GM21528 (cell line): ENCODE measurements around the gene CTNNBIP1.

Source experiments
- ATAC-seq: cut with Tn5 transposase; IDR thresholded peaks from one replicate; pipeline ENCODE4 v1.9.1; 2021; ENCODE audit warnings: mild to moderate bottlenecking, moderate library complexity; ENCODE audit not compliant: unreplicated experiment, low FRiP score

Gene CTNNBIP1

DNA sequence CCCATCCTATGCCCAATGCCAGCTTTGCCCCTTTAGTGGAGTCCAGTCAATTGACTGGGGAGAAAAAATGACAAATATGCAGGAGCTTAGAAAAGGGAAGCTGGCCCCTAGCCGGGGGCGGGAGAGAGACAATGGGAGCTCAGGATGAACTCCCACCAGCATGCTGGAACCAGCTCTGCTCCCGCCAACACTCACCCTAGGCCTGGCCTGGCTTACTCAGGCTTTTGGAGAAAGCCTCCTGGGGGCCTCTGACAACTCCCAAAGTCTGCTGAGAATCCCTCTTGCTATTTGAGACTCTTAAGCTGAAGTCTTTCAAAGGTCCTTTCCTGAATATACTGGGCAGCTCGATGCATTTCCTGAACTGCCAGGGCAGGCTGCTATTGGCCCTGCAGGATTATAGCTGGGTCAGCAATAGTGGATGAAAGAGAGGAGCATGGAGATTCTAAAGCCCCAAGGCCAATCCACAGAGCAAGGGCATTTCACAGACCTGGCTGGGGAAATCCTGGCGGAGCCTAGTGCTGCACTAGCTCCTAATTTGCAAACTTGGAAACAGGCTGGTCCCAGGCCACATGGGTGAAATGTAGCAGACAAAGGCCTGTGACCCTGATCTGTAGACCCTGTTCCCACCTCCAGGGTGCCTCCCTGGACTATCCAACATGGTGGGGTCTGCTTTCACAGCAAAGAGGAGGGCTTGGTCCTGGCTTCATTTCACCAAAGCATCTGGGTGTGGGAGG, 50.6 kb downstream of the CTNNBIP1 start:
- no peak for ATAC-seq

DNA sequence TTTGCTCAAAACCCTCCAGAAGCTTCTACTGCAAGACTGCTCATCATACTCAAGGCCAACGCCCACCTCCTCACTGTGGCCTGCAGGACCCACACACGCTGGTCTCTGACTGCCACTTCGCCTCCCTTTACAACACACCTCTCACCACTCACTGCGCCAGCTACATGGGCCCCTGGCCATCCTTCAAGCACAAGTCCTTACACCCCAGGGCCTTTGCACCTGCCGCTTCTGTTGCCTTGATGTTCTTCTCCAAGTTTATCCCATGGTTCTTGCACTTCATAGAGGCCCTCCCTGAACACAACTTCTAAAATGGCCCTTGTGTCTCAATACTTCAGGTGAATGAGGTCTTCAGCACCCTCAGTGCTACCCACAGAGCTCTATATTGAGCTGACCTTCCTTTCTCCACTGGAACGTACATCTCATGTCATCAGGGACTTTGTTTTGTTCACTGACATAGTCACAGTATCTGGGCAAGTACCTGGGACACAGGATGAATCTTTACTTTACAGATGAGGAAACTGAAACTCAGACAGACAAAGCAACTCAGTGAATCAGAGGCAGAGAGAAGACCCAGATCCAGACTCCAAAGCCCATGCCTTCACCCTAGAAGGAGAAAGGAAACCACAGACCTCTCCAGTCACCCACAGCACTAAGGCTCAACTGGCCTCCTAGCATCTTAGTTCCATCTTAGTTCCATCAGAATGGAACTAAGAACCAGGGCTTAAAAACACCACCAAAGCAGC, 51.6 kb downstream of the CTNNBIP1 start:
- ATAC-seq = no peak

DNA sequence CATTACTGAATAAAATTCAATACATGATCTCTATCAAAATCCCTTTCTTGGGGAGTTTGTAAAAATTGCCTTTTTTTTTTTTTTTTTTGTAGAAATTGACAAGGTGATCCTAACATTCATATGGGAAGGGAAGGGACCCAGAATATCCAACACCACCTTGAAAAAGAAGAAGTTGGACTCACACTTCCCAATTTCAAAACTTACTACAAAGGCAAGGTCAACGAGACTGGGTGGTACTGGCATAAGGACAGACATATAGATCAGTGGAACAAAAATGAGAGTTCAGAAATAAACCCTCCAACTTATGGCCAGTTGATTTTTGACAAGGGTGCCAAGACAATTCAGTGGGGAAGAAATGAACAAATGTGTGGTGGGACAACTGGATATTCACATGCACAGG, 54.9 kb downstream of the CTNNBIP1 start:
- no peak for ATAC-seq

DNA sequence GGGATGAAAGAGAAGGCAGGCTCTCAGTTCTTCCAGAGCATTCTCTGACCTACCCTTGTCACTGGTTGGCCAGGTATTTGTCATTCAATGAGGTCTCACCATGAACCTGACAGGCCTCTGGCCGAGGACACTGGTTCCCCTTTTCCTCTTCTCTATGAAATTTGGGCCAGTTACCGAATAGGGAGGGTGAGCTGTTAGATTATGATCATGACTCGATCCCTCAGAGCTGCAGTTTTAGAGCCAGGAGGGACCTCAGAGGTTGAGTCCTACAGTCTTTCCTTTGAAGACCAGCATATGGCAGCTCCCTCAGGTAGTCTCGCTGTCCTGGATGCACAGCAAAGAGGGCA, 56.8 kb downstream of the CTNNBIP1 start:
- ATAC-seq = no peak

DNA sequence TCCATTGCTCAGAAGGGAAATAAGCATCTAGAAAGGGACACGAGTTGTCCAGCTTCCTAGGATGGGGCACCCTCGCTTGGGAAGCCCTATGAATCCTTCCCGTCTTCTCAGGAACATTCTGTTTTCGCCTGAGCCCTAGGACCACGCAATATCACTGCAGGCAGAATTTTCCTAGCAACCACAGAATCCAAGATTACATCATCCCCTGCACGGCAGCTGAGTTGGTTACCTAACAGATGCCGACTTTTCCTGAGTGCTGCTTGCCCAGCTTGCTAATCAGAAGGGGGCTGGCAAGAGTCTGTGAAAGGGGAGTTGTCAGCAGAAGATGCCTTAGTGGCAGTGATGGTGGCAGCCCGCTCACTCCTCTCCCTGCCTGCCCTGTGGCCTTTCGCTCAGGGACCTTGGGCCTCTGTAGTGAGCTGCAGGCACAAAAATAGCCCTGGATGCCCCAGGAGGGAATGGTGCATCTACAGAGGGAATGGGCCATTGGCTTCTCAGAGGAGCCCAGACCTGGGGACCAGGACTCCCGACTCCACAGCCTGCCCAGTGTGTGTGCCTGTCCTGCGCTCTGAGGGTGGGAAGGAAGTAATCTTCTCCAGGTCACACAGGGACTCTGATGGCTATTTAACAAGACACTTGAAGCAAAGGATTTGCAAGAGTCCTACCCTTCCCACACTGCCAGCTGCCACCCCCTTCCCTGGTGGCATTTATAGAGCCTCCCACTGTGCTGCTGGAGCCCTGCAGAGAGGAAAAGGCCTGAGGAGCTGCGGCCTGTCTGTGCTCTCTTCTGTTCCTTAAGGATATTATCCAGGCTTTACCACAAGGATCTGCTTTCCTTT, 57.4 kb downstream of the CTNNBIP1 start:
- ATAC-seq = no peak

DNA sequence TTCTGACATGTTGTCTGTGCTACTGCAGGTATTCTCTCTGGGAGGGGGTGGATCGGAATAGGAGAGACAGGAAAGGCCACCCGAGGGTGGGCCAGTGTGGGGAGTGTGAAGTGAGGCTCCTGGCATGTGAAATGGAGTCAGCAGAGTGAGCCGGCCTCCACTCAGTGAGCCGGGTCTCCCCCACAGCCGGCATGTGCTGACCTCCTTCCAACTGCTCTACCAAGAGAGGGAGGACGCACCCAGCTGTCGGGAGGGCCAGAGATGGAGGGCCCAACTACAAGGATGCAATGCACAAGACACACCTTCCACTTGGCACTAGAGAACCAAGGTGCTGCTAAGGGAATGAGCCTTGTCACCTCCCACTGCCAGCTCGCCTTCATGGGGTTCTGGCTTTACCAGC, 58.1 kb downstream of the CTNNBIP1 start:
- no peak for ATAC-seq

DNA sequence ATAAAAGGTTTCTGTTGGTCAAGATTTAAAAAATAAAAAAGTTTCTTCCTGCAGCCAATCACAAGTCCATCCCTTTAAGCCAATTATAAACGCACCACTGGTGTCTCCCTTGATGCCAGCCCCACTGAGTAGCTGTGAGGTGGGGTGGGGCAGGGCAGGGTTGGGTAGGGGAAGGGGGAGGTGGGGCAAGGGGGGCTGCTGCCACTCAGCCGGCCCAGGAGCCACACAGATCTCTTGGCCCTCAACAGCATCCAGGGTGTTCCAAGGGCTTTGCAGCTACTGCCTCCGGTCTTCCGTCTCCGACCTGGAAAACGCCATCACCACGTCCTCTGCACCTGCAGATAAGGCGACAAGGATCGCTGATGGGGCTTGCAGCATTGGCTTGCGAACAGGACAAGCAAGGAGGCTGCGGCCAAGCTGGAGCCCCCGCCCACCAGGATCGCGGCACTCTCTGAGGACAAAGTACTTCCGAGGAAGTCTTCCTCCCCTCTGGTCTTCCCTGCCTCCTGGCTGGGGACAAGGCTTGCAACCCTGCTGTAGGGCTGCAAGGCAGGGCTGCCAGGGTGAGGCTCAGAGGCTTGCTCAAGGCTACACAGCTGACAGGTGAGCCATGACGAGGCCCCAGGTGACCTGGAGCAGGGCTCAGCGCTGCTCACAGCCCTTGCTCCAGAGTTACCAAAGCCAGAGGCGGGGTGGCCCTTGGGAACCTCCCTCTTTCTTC, 59.5 kb downstream of the CTNNBIP1 start:
- ATAC-seq = no peak

DNA sequence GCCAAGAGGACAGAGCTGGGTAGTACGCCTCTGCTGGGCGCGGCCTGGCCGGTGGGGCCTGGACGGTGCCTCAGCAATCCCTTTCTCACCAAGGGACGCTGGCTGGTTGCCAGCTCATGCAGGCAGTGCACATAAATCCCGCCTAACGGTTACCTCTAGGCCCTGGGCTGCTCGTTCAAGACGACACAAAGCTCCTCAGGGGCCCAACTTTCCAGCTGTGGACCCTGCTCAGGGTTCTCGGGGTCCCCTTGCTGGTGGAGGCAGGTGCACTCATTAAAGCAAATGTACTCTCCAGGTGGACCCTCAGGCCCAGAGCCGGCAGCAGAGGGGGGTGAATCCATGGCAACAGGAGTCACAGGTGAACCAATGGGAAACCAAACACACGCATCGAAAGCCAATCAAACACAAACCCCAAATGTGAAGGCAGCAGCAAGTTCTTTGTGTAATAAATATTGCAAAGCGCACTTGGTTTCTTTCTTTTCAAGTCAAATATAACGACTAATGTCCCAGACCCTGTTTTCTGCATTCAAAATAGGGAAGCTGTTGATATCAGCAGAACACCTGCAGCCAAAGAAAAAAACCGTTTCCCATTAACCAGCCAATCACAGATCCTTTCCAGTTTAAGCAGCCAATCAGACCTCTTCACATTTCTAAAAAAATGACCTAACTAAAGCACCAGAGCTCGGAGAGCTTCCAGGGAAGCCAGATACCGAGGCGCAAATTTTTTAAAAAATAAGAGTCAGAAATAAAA, 60.2 kb downstream of the CTNNBIP1 start:
- ATAC-seq = no peak

DNA sequence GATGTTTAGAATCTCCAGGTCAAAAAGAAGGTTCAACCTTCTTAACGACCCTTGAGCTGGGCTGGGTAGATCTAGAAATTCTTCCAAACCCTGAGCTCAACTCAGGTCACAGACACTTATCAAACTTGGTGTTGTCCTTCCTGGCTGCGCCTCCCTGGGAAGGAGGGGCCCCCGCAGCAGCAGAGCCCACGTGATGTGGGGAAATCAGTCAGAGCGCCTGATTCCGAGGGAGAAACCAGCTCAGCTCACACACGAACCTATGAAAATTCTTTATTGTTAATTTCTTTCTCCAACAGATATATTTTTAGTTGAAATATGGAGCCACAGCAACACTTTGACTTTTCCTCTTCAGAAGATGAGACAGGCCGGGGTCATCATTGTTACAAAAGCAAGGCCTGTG, 62.0 kb downstream of the CTNNBIP1 start:
- no peak for ATAC-seq

DNA sequence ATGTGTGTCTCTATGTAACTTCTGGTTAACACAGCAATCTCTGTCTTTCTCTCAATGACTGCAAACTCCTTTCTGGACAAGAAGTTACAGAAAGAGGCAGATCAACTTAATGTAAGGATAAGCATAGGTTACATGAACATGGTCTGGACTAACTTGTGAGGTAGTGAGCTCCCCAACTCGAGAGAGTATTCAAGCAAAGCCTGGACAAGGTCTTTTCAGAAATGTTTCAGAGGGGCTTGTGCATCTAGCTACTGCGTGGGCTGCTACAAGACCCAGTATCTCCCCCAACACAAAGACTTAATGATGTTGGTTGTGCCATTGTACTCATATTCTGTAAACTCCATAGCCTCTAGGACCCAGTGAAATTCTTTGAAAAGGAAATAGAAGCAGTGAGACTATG, 62.8 kb downstream of the CTNNBIP1 start:
- no peak for ATAC-seq

DNA sequence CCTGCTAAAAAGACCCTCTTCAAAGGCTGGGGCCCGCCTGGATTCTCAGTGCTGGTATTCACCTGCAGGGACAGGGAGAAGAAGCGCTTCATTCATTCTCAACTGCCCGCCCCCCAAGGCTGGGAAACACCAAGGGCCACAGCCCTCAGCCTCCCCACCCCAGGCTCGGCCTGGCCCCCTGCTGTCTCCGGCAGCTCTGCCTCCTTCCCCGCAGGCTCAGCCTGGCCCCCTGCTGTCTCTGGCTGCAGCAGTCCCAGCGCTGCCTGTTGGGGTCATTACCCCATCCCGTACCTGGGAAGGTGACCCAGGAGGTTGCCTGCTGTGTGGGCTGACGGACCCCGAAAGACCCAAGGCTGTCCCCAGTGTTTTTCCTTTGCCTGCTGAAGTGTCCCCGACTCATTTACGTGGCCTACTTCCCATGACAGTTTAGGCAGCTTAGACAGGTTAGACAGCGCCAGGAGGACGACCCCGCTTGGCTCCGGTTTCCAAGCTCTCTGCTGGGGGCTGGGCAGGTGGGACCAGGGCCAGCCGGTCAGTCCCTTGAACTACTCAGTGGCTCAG, 63.4 kb downstream of the CTNNBIP1 start:
- no peak for ATAC-seq

DNA sequence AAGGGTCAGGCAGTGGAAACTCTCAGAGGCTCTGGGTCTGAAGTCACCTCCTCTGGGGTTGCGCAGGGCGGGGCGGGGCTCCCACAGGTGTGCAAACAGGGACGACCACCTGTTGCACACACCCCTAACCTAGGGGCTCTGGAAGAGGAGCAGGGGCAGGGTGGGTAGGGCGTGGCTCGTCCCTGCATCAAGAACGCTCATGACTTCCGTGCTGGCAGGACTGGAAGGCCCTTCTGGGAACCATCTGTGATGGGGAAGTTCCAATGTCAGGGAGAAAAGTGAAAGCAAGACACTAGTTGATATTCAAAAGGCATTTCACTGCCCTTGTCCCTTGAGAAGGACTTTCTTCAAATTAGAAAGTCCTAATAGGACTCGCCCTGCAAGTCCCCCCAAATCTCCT, 64.2 kb downstream of the CTNNBIP1 start:
- ATAC-seq = no peak

DNA sequence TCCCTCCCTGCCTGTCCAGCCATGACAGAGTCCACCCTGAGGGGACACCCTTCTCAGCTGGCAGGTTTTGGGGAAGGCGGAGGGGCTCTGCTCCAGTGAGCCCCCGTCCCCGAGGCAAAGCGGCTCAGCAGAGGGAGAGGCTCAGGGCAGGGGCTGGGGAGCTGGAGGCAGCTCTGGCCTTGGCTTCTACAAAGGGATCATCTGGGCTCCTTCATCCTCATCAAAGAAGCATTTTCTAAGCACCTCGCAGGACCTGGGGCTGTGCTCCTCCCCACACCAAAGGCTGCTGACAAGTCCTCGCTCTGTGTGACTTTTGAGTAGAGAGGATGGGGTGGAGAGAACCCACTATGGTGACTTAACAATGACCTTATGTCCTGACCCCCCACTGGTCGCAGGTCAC, 65.3 kb downstream of the CTNNBIP1 start:
- no peak for ATAC-seq

DNA sequence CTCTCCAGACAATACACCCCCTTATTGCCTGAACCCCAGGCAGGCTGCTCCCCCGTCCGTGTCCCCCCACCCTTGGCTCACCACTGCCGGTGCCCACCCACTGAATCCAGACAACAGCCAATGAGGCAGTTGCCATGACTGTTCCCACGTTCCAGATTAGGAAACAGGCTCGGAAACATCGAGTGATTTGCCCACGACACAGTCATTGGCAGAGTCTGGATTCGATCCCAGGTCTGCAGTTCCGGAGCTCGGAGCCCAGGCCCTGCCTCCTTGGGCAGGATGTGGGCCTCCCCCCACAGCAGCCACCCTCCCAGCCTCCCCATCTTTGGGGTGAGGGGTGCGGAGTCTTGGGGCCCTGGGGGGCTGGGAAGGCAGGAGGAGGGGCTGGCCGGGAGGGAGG, 66.0 kb downstream of the CTNNBIP1 start:
- ATAC-seq = no peak

DNA sequence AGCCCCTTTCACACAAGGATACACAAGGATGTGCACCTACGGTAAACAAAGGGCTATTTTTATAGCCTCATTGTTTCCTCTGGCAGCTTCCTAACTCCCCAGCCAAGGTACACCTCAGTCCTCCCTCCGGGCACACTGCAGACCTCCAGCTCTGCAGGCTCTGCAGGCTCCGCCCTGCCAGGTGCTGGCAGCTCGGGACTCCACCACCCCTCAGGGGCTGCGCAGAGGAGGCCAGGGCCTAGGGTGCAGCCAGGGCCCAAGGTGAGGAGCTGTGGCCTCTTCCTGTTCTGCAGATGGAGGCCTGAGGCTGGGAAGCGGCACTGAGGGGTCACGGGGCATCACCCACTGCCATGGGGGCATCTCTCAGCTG, 66.5 kb downstream of the CTNNBIP1 start:
- ATAC-seq = no peak

DNA sequence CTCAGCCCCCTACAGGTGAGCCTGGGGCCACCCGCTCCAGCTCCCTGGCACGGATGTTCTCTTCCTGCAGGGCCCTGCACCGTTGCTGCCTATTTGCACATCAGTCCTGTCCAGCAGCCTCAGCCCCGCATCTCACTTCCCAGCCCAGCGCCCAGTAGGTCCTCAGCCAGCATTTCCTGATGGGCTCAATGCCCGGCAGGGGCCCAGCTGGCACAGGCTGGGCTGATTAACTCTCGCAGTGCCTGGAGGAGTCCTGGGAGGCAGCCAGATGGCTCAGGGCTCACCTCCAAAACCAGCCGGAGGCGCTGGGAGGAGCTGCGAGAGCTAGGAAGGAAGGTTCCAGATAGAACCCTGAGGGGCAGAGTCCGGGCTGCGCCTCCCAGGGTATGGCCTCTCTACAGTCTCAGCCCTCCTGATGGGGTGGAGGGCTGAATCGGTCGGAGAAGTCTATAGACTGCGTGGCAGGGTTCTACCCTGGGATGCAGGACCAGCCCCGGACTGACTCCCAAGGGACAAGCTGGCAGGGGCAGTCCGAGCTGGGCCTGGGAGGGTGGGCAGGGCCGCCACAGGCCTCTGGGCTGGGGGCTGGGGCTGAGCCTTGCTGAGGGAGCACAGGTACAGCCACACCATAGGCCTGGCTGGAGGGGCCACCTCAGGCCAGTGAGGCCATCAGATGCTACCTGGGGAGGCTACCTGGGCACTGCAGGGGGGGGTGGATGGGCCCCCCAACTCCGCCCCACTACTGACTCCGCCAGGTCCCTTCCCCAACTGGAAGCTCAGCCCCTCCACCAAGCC, 67.1 kb downstream of the CTNNBIP1 start:
- no peak for ATAC-seq

DNA sequence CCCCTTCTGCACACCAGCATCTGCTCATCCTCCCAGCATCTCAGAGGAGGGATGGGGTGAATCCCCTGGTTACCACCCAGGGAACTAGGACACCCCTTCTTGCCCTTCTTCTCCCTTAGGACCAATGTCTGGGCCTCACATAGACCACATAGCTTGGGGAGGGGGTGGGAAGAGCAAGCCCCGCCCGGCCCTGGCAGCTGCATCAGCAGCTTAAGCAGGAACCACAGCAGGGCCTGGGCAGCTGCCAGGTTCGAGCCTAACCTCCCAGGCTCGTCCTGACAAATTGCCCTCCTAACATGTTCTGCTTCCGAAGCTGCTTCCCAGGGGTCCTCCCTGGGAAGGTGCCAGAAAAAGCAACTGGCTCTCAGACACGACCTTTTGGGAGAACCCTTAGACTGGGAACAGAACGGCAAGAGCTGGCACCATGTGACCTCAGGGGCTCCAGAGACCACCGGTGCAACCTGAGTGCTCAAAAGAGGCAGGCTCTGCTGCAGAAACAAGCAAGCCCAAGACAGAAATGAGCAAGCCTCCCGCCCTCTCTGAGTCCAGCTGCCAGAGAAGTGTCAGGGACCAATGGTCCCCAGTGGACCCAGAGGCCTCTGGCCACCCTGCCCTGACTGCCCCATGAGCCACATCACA, 67.9 kb downstream of the CTNNBIP1 start:
- no peak for ATAC-seq

DNA sequence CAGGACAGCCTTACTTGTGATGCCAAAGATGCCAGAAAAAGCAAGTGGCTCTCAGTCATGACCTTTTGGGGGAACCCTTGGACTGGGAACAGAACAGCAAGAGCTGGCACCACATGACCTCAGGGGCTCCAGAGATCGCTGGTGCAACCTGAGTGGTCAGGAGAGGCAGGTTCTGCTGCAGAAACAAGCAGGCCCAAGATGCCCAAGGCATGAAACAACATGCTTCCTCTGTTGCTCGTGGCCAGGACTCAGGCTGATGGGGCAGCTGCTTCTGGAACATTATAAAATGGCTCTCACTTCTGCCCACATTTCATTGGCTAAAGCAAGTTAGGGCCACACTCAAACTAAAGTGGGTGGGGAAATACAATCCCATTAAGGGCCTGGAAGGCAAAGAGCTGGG, 68.6 kb downstream of the CTNNBIP1 start:
- no peak for ATAC-seq

DNA sequence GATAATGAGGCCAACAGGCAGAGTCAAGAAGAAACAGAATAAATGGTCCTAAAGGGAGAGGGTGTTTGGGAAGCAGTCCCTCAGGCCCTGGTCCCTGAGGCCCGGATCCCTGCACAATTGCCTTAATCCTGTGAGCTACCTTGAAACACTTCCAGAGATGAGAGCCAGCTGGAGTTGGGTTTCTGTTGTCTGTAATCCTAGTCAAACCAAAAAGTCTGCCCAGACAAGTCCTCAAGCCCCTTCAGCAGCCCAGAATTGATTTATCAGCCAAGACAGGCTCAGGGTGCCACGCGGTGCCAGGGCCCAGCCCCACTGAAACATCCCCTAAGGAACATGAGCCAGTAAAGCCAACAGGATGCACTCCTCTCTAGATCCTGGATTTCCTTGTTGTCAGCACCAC, 69.9 kb downstream of the CTNNBIP1 start:
- ATAC-seq = no peak
